Aorta (tissue), 5 donors: ENCODE results near the gene ITPRIPL1. TPM values are rescaled to one million over a fixed set of nuclear protein-coding genes. Genes with fewer than 3 reads are reported as not detected.

ENCODE experiments used
- ATAC-seq: fragments of 200-7000 bp; cut with Tn5 transposase; one replicate; pipeline ENCODE4 v1.9.1; 2022; ENCODE audit warnings: moderate library complexity; ENCODE audit not compliant: low FRiP score
- DNase-seq, 2 donors: peaks; one replicate each; pipeline ENCODE4 v3.0.0-alpha.2; 2020
- H3K27ac ChIP-seq, 2 donors: one replicate each; pipeline ENCODE4 v1.5.1; 2013; ENCODE audit warnings: low read length in 2 of 2, mild to moderate bottlenecking in 2 of 2, moderate library complexity in 2 of 2, control low read depth in 1 of 2, inconsistent platforms in 1 of 2, low read depth in 1 of 2
- H3K27me3 ChIP-seq, 2 donors: one replicate each; pipeline ENCODE4 v1.6.1; 2013; ENCODE audit warnings: control low read depth in 1 of 2, low read length in 1 of 2, mild to moderate bottlenecking in 1 of 2, moderate library complexity in 1 of 2; ENCODE audit not compliant: insufficient read depth in 2 of 2, control insufficient read depth in 1 of 2
- H3K36me3 ChIP-seq, 2 donors: one replicate each; pipeline ENCODE4 v1.6.1; 2013; ENCODE audit warnings: control low read depth in 1 of 2, low read length in 1 of 2, mild to moderate bottlenecking in 1 of 2; ENCODE audit not compliant: insufficient read depth in 2 of 2, control insufficient read depth in 1 of 2
- H3K4me1 ChIP-seq, 2 donors: one replicate each; pipeline ENCODE4 v1.6.1; 2013; ENCODE audit warnings: low read length in 2 of 2, control low read depth in 1 of 2, mild to moderate bottlenecking in 1 of 2, moderate library complexity in 1 of 2; ENCODE audit not compliant: insufficient read depth in 2 of 2, control insufficient read depth in 1 of 2
- H3K4me3 ChIP-seq, 2 donors: one replicate each; pipeline ENCODE4 v1.5.1; 2013; ENCODE audit warnings: low read length in 2 of 2, control low read depth in 1 of 2, mild to moderate bottlenecking in 1 of 2
- H3K9me3 ChIP-seq: one replicate; pipeline ENCODE4 v1.6.1; 2013; ENCODE audit warnings: mild to moderate bottlenecking, low read length; ENCODE audit not compliant: control insufficient read depth
- WGBS, 2 donors: extraction: QIAGEN DNeasy Blood & Tissue Kit; methylation state at CpG; one replicate each; pipeline ENCODE4 v1.1.7; 2013; 5-methylcytosine and 5-hydroxymethylcytosine counted together
- intact Hi-C, 2 donors: fragments of 100-400 bp; cut with DNase I; formaldehyde crosslinking; loops; one replicate each; pipeline versions ENCODE4 v1.14.2 to v1.15.0; 2022
- polyA plus RNA-seq, 2 donors: library from polyadenylated mRNA; stranded (reverse); fragments of 200-250 nt; gene quantifications; one replicate each; pipeline ENCODE4 v1.2.3, GENCODE V29; 2013
- total RNA-seq, 2 donors: library from RNA; stranded (reverse); fragmentation: NEBNext Ultra II Directional; extraction: Animal tissue kit (Norgen Biotek cat#: 25700); gene quantifications; one replicate each; pipeline ENCODE4 v1.2.1, GENCODE V29; 2021
- donor health status: healthy with polysubstance abuse.
- donor health status: Bipolar disorder and iron deficiency.
- donor health status: DM: no; HTN: no; CAD: no.
- donor health status: DM: no; HTN: no; CAD: no.
- donor health status: DM: yes; HTN: yes; CAD: no.

The ITPRIPL1 gene
- total and polyA plus RNA-seq, 4 donors = 1.2 to 3.6 (median 1.9) TPM; not detected in 1

- intact Hi-C loops = loop anchor here (2.0 to 10.0 kb wide), 3 partner anchors 47 to 203 kb away; partner anchors contain the start of gene NEURL3 (in 1 of the 2)
- ATAC-seq = peak; percentile 97
- Histone ChIP-seq H3K9me3 (no peaks in the 10 kb centered on the region), H3K36me3 (peaks cover 0 to 4% of the 10 kb centered on the region in 2 donors), H3K4me1 (no peaks in the 10 kb centered on the region), H3K4me3 (peak within 1 kb of the TSS; percentile 53 to 74), H3K27ac (peak within 1 kb of the TSS in 1 of 2 donors; percentile 55), H3K27me3 (no peaks in the 10 kb centered on the region)
- DNase-seq = peak; percentile 92 to 95
- 1% methylated on average over 58 to 61 of the region's 61 CpGs for WGBS, 2 donors
Measured at GRCh38 chr2:96305091-96305978, 19.8 kb upstream of the ITPRIPL1 start, which contains the start of gene SNRNP200. Gene SNRNP200, minus strand, starts transcription at chr2:96305546. Its CDS starts 109 bp downstream, at chr2:96305437.

GRCh38 chr2:96305979-96306308 is 19.2 kb upstream of the ITPRIPL1 start:
- Histone ChIP-seq H3K9me3 (no peaks in the 10 kb centered on the region), H3K36me3 (peaks cover 0 to 3% of the 10 kb centered on the region in 2 donors), H3K4me3 (peak overlapping the region; percentile 53 to 74), H3K4me1 (no peaks in the 10 kb centered on the region), H3K27ac (peak overlapping the region in 1 of 2 donors; percentile 55), H3K27me3 (no peaks in the 10 kb centered on the region)
- peak; percentile 8 for ATAC-seq
- intact Hi-C loops = loop anchor here (2.0 to 10.0 kb wide), 3 partner anchors 46 to 203 kb away; partner anchors contain the start of gene NEURL3 (in 1 of the 2)
- WGBS, 2 donors = 20 to 25% methylated on average over 9 of the region's 9 CpGs
- no peak for DNase-seq

- WGBS, 2 donors = 86 to 90% methylated on average over 3 of the region's 3 CpGs
- Histone ChIP-seq H3K27me3 (no peaks in the 10 kb centered on the region), H3K27ac (no peak overlapping the region), H3K36me3 (peaks cover 0 to 2% of the 10 kb centered on the region in 2 donors), H3K9me3 (no peaks in the 10 kb centered on the region), H3K4me3 (no peak overlapping the region), H3K4me1 (no peaks in the 10 kb centered on the region)
- ATAC-seq (no peak), DNase-seq (no peak)
- intact Hi-C loops = loop anchor here in 1 of 2 donors (5.0 to 10.0 kb wide), 2 partner anchors 46 to 198 kb away; partner anchors contain the start of gene NEURL3
Measured at GRCh38 chr2:96306370-96306769, 18.7 kb upstream of the ITPRIPL1 start.

GRCh38 chr2:96308248-96308647 is 16.9 kb upstream of the ITPRIPL1 start:
- no peaks in the 10 kb centered on the region for H3K27me3 ChIP-seq
- H3K36me3 ChIP-seq = no peaks in the 10 kb centered on the region
- H3K27ac ChIP-seq = no peak overlapping the region
- 81 to 86% methylated on average over 5 of the region's 5 CpGs for WGBS, 2 donors
- intact Hi-C loops = loop anchor here in 1 of 2 donors (5.0 to 10.0 kb wide), 2 partner anchors 44 to 197 kb away; partner anchors contain the start of gene NEURL3
- H3K4me3 ChIP-seq = no peak overlapping the region
- DNase-seq (no peak), ATAC-seq (no peak)
- no peaks in the 10 kb centered on the region for H3K4me1 ChIP-seq
- H3K9me3 ChIP-seq = no peaks in the 10 kb centered on the region

- Histone ChIP-seq H3K36me3 (no peaks in the 10 kb centered on the region), H3K27ac (no peak overlapping the region), H3K4me1 (no peaks in the 10 kb centered on the region), H3K27me3 (no peaks in the 10 kb centered on the region), H3K4me3 (no peak overlapping the region), H3K9me3 (no peaks in the 10 kb centered on the region)
- DNase-seq (no peak), ATAC-seq (no peak)
- intact Hi-C loops = no loop called here
- 48 to 63% methylated on average over 3 of the region's 3 CpGs for WGBS, 2 donors
Measured at GRCh38 chr2:96315005-96315399, 10.1 kb upstream of the ITPRIPL1 start.

- Histone ChIP-seq H3K9me3 (no peaks in the 10 kb centered on the region), H3K27ac (no peak overlapping the region), H3K4me3 (no peak overlapping the region), H3K36me3 (no peaks in the 10 kb centered on the region), H3K4me1 (no peaks in the 10 kb centered on the region), H3K27me3 (no peaks in the 10 kb centered on the region)
- ATAC-seq (no peak), DNase-seq (no peak)
- WGBS, 2 donors = 74% methylated on average over 7 of the region's 7 CpGs
- intact Hi-C loops = no loop called here
Measured at GRCh38 chr2:96315400-96316071, 9.6 kb upstream of the ITPRIPL1 start.

- Histone ChIP-seq H3K27me3 (no peaks in the 10 kb centered on the region), H3K4me1 (no peaks in the 10 kb centered on the region), H3K36me3 (no peaks in the 10 kb centered on the region), H3K4me3 (no peak overlapping the region), H3K27ac (no peak overlapping the region), H3K9me3 (no peaks in the 10 kb centered on the region)
- ATAC-seq (no peak), DNase-seq (no peak)
- intact Hi-C loops = no loop called here
Measured at GRCh38 chr2:96316999-96317398, 8.1 kb upstream of the ITPRIPL1 start.

- H3K27ac ChIP-seq = no peak overlapping the region
- DNase-seq (no peak), ATAC-seq (no peak)
- intact Hi-C loops = no loop called here
- no peak overlapping the region for H3K4me3 ChIP-seq
- H3K9me3 ChIP-seq = no peaks in the 10 kb centered on the region
- H3K4me1 ChIP-seq = no peaks in the 10 kb centered on the region
- 93 to 97% methylated on average over 4 of the region's 4 CpGs for WGBS, 2 donors
- no peaks in the 10 kb centered on the region for H3K27me3 ChIP-seq
- H3K36me3 ChIP-seq = no peaks in the 10 kb centered on the region
Measured at GRCh38 chr2:96317584-96317997, 7.5 kb upstream of the ITPRIPL1 start.
